ENCODE results near the gene LYRM4. TPM values are rescaled to one million over a fixed set of nuclear protein-coding genes. Genes with fewer than 3 reads are reported as not detected.

LYRM4 gene
- total RNA-seq, 1 experiment from 2014 or later: 36.1 TPM

DNA sequence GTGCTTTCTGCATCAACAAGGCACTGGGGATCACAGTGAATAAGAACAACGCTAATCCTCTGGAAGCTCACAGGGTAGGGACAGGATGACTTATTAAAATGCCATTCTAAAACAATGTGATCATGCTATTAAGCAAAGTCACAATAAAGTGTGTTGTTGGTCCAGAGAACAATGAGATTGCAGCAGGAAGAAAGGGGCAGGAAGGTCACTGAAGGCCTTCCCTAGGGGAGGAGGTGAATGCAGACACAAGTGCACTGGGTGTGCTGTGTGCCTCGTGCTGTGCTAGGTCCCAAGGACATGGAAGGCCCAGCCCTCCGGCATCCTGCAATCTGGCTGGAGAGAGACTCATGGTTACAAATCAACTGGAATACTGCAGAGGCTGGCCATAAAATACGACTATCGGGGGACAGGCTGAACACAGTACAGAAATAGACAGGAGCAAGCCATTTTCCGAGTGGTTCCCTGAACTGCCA, 55.7 kb downstream of the LYRM4 start:
- CTCF ChIA-PET: interaction anchor here (0.6 to 0.8 kb wide), 4 partner anchors 14 to 1050 kb away, joined by 3 to 4 read pairs (median 4); no protein-coding TSS in a partner anchor
- BruUV-seq (replicated peaks): no TSS peak
- no peak overlapping the region for H3K4me3 Mint-ChIP-seq (ENCODE audit: unreplicated experiment)
- intact Hi-C loops (cut with micrococcal nuclease): no loop called here
- H3K9me3 Mint-ChIP-seq (ENCODE audit: unreplicated experiment): no peaks in the 10 kb centered on the region
- H3K4me1 Mint-ChIP-seq (ENCODE audit: insufficient read depth, unreplicated experiment): no peaks in the 10 kb centered on the region
- POLR2A ChIA-PET: interaction anchor here (1.0 kb wide), 1 partner anchor 56 kb away, joined by 3 read pairs; the partner anchor contains the start of genes FARS2 and LYRM4
- TF ChIP-seq CTCF (IDR thresholded peaks at IDR 0.05; ENCODE audit: unreplicated experiment): no peak
- H3K27ac Mint-ChIP-seq (ENCODE audit: low read depth, unreplicated experiment): no peak overlapping the region
- H3K36me3 Mint-ChIP-seq (ENCODE audit: insufficient read depth, unreplicated experiment): no peaks in the 10 kb centered on the region
- no peak for DNase-seq (ENCODE audit: unreplicated experiment)
- no peaks in the 10 kb centered on the region for H3K27me3 Mint-ChIP-seq (ENCODE audit: insufficient read depth, unreplicated experiment)

DNA sequence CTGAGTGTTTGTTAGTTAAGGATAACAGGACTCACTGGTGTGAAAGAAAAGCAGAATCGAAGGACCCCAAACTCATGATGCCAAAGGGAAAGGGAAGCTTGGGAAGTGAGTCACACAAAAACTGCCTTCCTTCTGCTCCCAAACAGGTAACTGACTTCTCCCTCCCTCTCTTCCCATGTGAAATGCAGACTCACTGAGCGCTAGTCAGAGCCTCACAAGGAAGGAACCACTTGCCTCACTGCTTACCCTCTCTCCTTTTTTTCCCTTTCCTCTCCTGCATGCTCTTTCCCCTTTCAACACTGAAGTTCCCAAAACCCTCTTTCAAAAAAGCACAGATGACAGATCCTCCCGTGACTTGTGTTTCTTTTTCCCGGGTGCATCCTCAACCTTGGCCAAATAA, 56.4 kb downstream of the LYRM4 start:
- H3K4me3 Mint-ChIP-seq (ENCODE audit: unreplicated experiment): no peak overlapping the region
- no peaks in the 10 kb centered on the region for H3K27me3 Mint-ChIP-seq (ENCODE audit: insufficient read depth, unreplicated experiment)
- ChIA-PET CTCF (interaction anchor here (0.7 kb wide), 1 partner anchor 262 kb away, joined by 3 read pairs; no protein-coding TSS in a partner anchor), POLR2A (no interaction called here)
- TF ChIP-seq CTCF (IDR thresholded peaks at IDR 0.05; ENCODE audit: unreplicated experiment): no peak
- no peak overlapping the region for H3K27ac Mint-ChIP-seq (ENCODE audit: low read depth, unreplicated experiment)
- H3K4me1 Mint-ChIP-seq (ENCODE audit: insufficient read depth, unreplicated experiment): no peaks in the 10 kb centered on the region
- intact Hi-C loops (cut with micrococcal nuclease): no loop called here
- no TSS peak for BruUV-seq (replicated peaks)
- no peak for DNase-seq (ENCODE audit: unreplicated experiment)
- H3K36me3 Mint-ChIP-seq (ENCODE audit: insufficient read depth, unreplicated experiment): no peaks in the 10 kb centered on the region
- H3K9me3 Mint-ChIP-seq (ENCODE audit: unreplicated experiment): no peaks in the 10 kb centered on the region

DNA sequence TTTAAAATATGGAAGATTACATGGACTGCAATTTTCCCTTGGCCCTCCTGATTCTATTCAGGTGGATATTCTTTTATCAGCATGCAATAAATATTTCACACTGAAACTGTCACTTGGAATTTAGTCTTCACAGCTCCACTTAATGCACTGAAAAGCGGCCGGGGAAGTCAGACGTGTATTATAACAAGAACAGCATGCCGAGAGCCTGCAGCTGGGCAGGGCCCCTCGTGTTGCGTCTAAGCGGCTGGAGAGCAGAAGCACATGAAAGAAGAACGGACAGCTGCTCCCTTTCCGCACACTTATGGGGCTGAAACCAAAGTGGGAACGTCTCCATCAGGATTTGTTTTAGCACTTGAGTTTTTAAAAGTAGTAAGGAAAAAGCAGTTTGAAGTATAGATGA, 57.2 kb downstream of the LYRM4 start:
- ChIA-PET CTCF (interaction anchor here (1.5 to 1.6 kb wide), 2 partner anchors 13 to 59 kb away, joined by 3 read pairs; no protein-coding TSS in a partner anchor), POLR2A (no interaction called here)
- H3K27me3 Mint-ChIP-seq (ENCODE audit: insufficient read depth, unreplicated experiment): no peaks in the 10 kb centered on the region
- H3K9me3 Mint-ChIP-seq (ENCODE audit: unreplicated experiment): no peaks in the 10 kb centered on the region
- H3K27ac Mint-ChIP-seq (ENCODE audit: low read depth, unreplicated experiment): no peak overlapping the region
- no peaks in the 10 kb centered on the region for H3K4me1 Mint-ChIP-seq (ENCODE audit: insufficient read depth, unreplicated experiment)
- BruUV-seq (replicated peaks): no TSS peak
- TF ChIP-seq CTCF (IDR thresholded peaks at IDR 0.05; ENCODE audit: unreplicated experiment): no peak
- no peak for DNase-seq (ENCODE audit: unreplicated experiment)
- H3K36me3 Mint-ChIP-seq (ENCODE audit: insufficient read depth, unreplicated experiment): no peaks in the 10 kb centered on the region
- intact Hi-C loops (cut with micrococcal nuclease): no loop called here
- no peak overlapping the region for H3K4me3 Mint-ChIP-seq (ENCODE audit: unreplicated experiment)

GRCh38 chr6:5202941-5203340, 57.8 kb downstream of the LYRM4 start:
- no peak for DNase-seq (ENCODE audit: unreplicated experiment)
- POLR2A ChIA-PET: no interaction called here
- no peaks in the 10 kb centered on the region for H3K36me3 Mint-ChIP-seq (ENCODE audit: insufficient read depth, unreplicated experiment)
- no peaks in the 10 kb centered on the region for H3K9me3 Mint-ChIP-seq (ENCODE audit: unreplicated experiment)
- no peak overlapping the region for H3K27ac Mint-ChIP-seq (ENCODE audit: low read depth, unreplicated experiment)
- no peaks in the 10 kb centered on the region for H3K4me1 Mint-ChIP-seq (ENCODE audit: insufficient read depth, unreplicated experiment)
- CTCF ChIA-PET: interaction anchor here (1.5 to 1.6 kb wide), 2 partner anchors 12 to 59 kb away, joined by 3 read pairs; no protein-coding TSS in a partner anchor
- no peaks in the 10 kb centered on the region for H3K27me3 Mint-ChIP-seq (ENCODE audit: insufficient read depth, unreplicated experiment)
- no peak for TF ChIP-seq CTCF (IDR thresholded peaks at IDR 0.05; ENCODE audit: unreplicated experiment)
- intact Hi-C loops (cut with micrococcal nuclease): no loop called here
- no TSS peak for BruUV-seq (replicated peaks)
- no peak overlapping the region for H3K4me3 Mint-ChIP-seq (ENCODE audit: unreplicated experiment)
